ENCODE results near the gene SLX4IP.
"Not testable (repeated sequence)": the region's sequence is repeated elsewhere in the genome, so short reads cannot be mapped to it uniquely, and the experiment has no call there.

SLX4IP gene

GRCh38 chr20:10434832-10435812, at the start of gene SLX4IP:
SLX4IP (plus strand) TSS chr20:10435305; CDS start chr20:10458205, 22,900 bp downstream.
- TF ChIP-seq CTCF (IDR thresholded peaks at IDR 0.05; ENCODE audit: control insufficient read depth, extremely low read depth, insufficient read depth) = no peak
- peak; percentile 98 for DNase-seq (ENCODE audit: low read depth)
- H3K4me3 ChIP-seq (ENCODE audit: low read depth, low read length) = peak within 1 kb of the TSS; percentile 87

- no peak for TF ChIP-seq CTCF (IDR thresholded peaks at IDR 0.05; ENCODE audit: control insufficient read depth, extremely low read depth, insufficient read depth)
- no peak for DNase-seq (ENCODE audit: low read depth)
- H3K4me3 ChIP-seq (ENCODE audit: low read depth, low read length) = no peak overlapping the region
Measured at GRCh38 chr20:10385850-10386544, 49.1 kb upstream of the SLX4IP start.

GRCh38 chr20:10387686-10388085, 47.4 kb upstream of the SLX4IP start:
- DNase-seq (ENCODE audit: low read depth) = no peak
- no peak for TF ChIP-seq CTCF (IDR thresholded peaks at IDR 0.05; ENCODE audit: control insufficient read depth, extremely low read depth, insufficient read depth)
- no peak overlapping the region for H3K4me3 ChIP-seq (ENCODE audit: low read depth, low read length)

GRCh38 chr20:10388597-10388996, 46.5 kb upstream of the SLX4IP start:
- no peak for TF ChIP-seq CTCF (IDR thresholded peaks at IDR 0.05; ENCODE audit: control insufficient read depth, extremely low read depth, insufficient read depth)
- no peak overlapping the region for H3K4me3 ChIP-seq (ENCODE audit: low read depth, low read length)
- DNase-seq (ENCODE audit: low read depth) = no peak

GRCh38 chr20:10390709-10391108, 44.4 kb upstream of the SLX4IP start:
- TF ChIP-seq CTCF (IDR thresholded peaks at IDR 0.05; ENCODE audit: control insufficient read depth, extremely low read depth, insufficient read depth) = no peak
- no peak overlapping the region for H3K4me3 ChIP-seq (ENCODE audit: low read depth, low read length)

GRCh38 chr20:10394752-10395151, 40.4 kb upstream of the SLX4IP start:
- not testable (repeated sequence) for DNase-seq (ENCODE audit: low read depth); H3K4me3 ChIP-seq (ENCODE audit: low read depth, low read length)

More at GRCh38 chr20:10390709-10391108, 44.4 kb upstream of the SLX4IP start:
- no peak for DNase-seq (ENCODE audit: low read depth)

GRCh38 chr20:10398834-10399369, 36.2 kb upstream of the SLX4IP start:
- no peak for TF ChIP-seq CTCF (IDR thresholded peaks at IDR 0.05; ENCODE audit: control insufficient read depth, extremely low read depth, insufficient read depth)
- no peak for DNase-seq (ENCODE audit: low read depth)
- H3K4me3 ChIP-seq (ENCODE audit: low read depth, low read length) = no peak overlapping the region

Data from LNCaP clone FGC (cell line).